ENCODE data around the gene USP6NL.
A peak's percentile ranks its signal among the peaks of the same experiment; 100 is the strongest.

Gene USP6NL

DNA sequence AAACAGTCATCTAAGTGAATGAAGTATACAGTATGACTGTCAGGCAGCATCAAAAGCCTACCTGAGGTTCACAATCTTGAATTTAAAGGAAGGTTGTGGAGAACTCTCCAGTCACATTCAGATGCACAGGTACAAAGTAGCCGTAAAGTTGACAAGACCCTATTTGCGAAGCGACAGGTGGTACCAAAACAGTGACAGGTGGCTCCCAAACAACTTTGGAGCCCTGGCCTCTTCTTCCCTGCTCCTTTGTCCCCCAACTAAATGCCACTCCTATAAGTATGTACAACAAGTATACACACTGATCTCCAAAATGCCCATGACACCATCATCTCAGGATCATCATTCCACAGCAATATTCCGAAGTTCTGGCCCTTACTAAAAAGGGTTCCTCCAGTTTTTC is 53.5 kb downstream of the USP6NL start:
- no peaks in the 10 kb centered on the region for H3K9me3 ChIP-seq (ENCODE audit: control insufficient read depth in 1 of 2, low read length in 2 of 2)
- no peak overlapping the region for H3K4me3 ChIP-seq (ENCODE audit: low read depth in 1 of 2, low read length in 2 of 2)
- H3K4me1 ChIP-seq (ENCODE audit: control insufficient read depth in 1 of 2, insufficient read depth in 2 of 2, low read length in 2 of 2), result peaks cover 4 to 19% of the 10 kb centered on the region in 2 donors
- H3K27ac ChIP-seq (ENCODE audit: low read depth, low read length), result no peak overlapping the region
- H3K9ac ChIP-seq (ENCODE audit: low read depth in 1 of 2, low read length in 2 of 2), result no peak overlapping the region
- H3K27me3 ChIP-seq (ENCODE audit: control insufficient read depth in 1 of 2, insufficient read depth in 2 of 2, low read length in 2 of 2), result no peaks in the 10 kb centered on the region
- no peaks in the 10 kb centered on the region for H3K36me3 ChIP-seq (ENCODE audit: control insufficient read depth in 1 of 2, insufficient read depth in 2 of 2, low read length in 2 of 2)

DNA sequence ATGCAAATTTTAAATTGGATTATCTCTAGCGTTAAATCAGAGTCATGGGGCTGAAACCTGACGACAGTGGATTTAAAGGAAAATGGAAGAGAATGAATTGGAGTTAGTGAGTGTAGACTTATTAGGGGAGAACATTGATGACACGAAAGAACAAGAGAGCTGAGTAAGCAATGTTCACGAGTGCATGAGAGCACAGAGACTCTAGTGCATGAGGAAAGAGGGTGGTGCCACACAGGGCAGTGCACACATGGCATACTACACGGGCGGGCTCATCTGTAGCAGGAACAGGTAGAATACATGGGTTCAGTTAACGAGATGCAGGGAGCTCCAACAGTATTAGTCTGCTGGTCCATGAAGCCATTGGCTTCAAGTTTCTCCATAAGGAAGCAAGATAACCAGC is 53.9 kb downstream of the USP6NL start:
- no peak overlapping the region for H3K9ac ChIP-seq (ENCODE audit: low read depth in 1 of 2, low read length in 2 of 2)
- H3K36me3 ChIP-seq (ENCODE audit: control insufficient read depth in 1 of 2, insufficient read depth in 2 of 2, low read length in 2 of 2), result no peaks in the 10 kb centered on the region
- peaks cover 4 to 21% of the 10 kb centered on the region in 2 donors for H3K4me1 ChIP-seq (ENCODE audit: control insufficient read depth in 1 of 2, insufficient read depth in 2 of 2, low read length in 2 of 2)
- no peak overlapping the region for H3K4me3 ChIP-seq (ENCODE audit: low read depth in 1 of 2, low read length in 2 of 2)
- H3K27ac ChIP-seq (ENCODE audit: low read depth, low read length), result no peak overlapping the region
- no peaks in the 10 kb centered on the region for H3K9me3 ChIP-seq (ENCODE audit: control insufficient read depth in 1 of 2, low read length in 2 of 2)
- H3K27me3 ChIP-seq (ENCODE audit: control insufficient read depth in 1 of 2, insufficient read depth in 2 of 2, low read length in 2 of 2), result no peaks in the 10 kb centered on the region

DNA sequence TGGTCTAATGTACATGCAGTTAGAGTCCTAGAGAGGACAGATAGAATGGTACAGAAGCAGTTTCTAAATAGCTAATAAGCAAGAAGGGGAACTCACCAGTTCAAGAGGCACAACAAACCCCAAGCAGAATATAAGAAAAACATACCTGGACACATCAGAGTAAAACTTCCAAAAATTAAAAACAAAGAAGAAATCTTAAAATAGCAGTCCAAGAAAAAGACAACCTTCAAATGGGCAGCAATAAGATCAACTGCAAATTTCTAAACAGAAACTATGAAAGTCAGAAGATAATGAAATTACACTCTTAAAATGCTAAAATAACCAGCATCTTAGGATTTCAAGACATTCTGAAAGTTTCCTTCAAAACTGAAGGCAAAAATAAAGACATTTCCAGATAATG is 55.9 kb downstream of the USP6NL start:
- peaks cover 10 to 29% of the 10 kb centered on the region in 2 donors for H3K4me1 ChIP-seq (ENCODE audit: control insufficient read depth in 1 of 2, insufficient read depth in 2 of 2, low read length in 2 of 2)
- no peaks in the 10 kb centered on the region for H3K27me3 ChIP-seq (ENCODE audit: control insufficient read depth in 1 of 2, insufficient read depth in 2 of 2, low read length in 2 of 2)
- no peak overlapping the region for H3K27ac ChIP-seq (ENCODE audit: low read depth, low read length)
- H3K9ac ChIP-seq (ENCODE audit: low read depth in 1 of 2, low read length in 2 of 2), result no peak overlapping the region
- H3K4me3 ChIP-seq (ENCODE audit: low read depth in 1 of 2, low read length in 2 of 2), result no peak overlapping the region
- no peaks in the 10 kb centered on the region for H3K36me3 ChIP-seq (ENCODE audit: control insufficient read depth in 1 of 2, insufficient read depth in 2 of 2, low read length in 2 of 2)
- no peaks in the 10 kb centered on the region for H3K9me3 ChIP-seq (ENCODE audit: control insufficient read depth in 1 of 2, low read length in 2 of 2)

DNA sequence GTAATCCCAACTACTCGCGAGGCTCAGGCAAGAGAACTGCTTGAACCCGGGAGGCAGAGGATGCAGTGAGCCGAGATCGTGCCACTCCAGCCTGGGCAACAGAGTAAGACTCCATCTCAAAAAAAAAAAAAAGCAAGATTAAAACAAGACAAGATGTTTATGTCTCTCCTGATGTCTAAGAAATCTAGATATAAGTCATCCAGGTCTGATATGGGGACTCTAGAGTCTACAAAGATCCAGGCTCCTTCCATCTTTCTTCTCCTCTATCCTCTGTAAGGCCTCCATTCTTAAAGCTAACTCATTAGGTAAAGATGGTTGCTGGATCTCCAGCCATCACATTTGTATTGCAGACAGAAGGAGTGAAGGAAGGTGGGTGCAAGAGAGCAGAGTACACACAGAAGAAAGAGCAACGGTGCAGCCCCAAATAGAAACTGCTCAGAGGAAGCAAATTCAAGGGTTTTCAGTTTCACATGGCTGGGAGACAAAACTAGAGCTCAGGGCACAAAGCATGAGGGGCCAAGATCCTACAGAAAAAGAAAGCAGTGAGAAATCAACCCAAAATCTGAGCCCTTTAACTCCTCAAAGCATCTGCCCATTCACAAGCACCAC is 57.6 kb downstream of the USP6NL start:
- no peak overlapping the region for H3K27ac ChIP-seq (ENCODE audit: low read depth, low read length)
- H3K9me3 ChIP-seq (ENCODE audit: control insufficient read depth in 1 of 2, low read length in 2 of 2), result no peaks in the 10 kb centered on the region
- peaks cover 7 to 28% of the 10 kb centered on the region in 2 donors for H3K4me1 ChIP-seq (ENCODE audit: control insufficient read depth in 1 of 2, insufficient read depth in 2 of 2, low read length in 2 of 2)
- no peak overlapping the region for H3K9ac ChIP-seq (ENCODE audit: low read depth in 1 of 2, low read length in 2 of 2)
- no peak overlapping the region for H3K4me3 ChIP-seq (ENCODE audit: low read depth in 1 of 2, low read length in 2 of 2)
- H3K36me3 ChIP-seq (ENCODE audit: control insufficient read depth in 1 of 2, insufficient read depth in 2 of 2, low read length in 2 of 2), result no peaks in the 10 kb centered on the region
- H3K27me3 ChIP-seq (ENCODE audit: control insufficient read depth in 1 of 2, insufficient read depth in 2 of 2, low read length in 2 of 2), result no peaks in the 10 kb centered on the region

DNA sequence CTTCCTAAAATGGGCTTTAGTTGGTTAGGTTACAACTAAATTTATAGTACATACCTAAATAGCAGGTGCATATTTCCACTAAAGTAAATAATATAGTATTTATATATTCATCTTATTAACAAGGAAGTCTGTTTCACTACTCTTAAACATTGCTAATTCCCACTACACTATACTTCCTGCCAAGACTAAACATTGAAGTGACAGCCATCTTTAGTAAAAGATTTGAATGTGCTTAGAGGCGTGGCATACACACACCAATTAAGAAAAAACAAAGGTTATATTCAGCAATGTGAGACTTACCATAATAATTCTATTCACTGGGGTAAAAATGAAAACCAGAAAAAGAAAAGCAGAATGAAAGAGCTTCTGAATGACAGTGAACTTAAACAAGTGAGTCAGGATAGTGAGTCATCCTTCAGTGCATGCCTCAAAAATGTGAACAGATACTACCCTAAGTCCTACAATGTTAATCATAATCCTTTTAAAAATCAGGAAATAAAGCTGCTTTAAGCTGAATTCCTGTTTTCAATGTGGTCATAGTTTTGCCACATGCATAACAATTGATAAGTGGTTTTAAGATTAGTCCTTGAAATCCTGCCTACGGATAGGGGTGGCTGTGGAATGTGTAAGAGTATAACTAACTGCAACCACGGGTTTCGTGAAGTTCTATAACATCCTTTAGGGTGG is 59.4 kb downstream of the USP6NL start:
- Histone ChIP-seq H3K9me3 (ENCODE audit: control insufficient read depth in 1 of 2, low read length in 2 of 2) (no peaks in the 10 kb centered on the region), H3K4me3 (ENCODE audit: low read depth in 1 of 2, low read length in 2 of 2) (no peak overlapping the region), H3K9ac (ENCODE audit: low read depth in 1 of 2, low read length in 2 of 2) (no peak overlapping the region), H3K4me1 (ENCODE audit: control insufficient read depth in 1 of 2, insufficient read depth in 2 of 2, low read length in 2 of 2) (peaks cover 7 to 28% of the 10 kb centered on the region in 2 donors), H3K36me3 (ENCODE audit: control insufficient read depth in 1 of 2, insufficient read depth in 2 of 2, low read length in 2 of 2) (no peaks in the 10 kb centered on the region), H3K27me3 (ENCODE audit: control insufficient read depth in 1 of 2, insufficient read depth in 2 of 2, low read length in 2 of 2) (no peaks in the 10 kb centered on the region), H3K27ac (ENCODE audit: low read depth, low read length) (no peak overlapping the region)

DNA sequence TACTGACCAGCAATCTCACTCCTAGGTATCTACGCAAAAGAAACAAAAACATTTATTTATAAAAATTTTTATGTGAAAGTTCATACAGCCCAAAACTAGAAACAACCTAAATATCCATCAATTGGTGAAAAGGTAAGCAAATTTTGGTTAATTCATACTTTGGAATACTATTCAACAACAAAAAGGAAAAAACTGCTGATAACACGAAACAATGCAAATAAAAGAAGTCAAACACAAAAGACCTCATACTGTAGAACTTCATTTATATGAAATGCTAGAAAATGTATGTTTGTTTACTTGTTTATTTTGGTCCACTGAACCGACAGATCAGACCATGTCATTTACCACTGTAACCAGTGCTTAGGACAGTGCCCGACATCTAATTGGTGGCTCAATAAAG is 60.3 kb downstream of the USP6NL start:
- Histone ChIP-seq H3K27me3 (ENCODE audit: control insufficient read depth in 1 of 2, insufficient read depth in 2 of 2, low read length in 2 of 2) (no peaks in the 10 kb centered on the region), H3K36me3 (ENCODE audit: control insufficient read depth in 1 of 2, insufficient read depth in 2 of 2, low read length in 2 of 2) (no peaks in the 10 kb centered on the region), H3K9me3 (ENCODE audit: control insufficient read depth in 1 of 2, low read length in 2 of 2) (no peaks in the 10 kb centered on the region), H3K9ac (ENCODE audit: low read depth in 1 of 2, low read length in 2 of 2) (no peak overlapping the region), H3K4me3 (ENCODE audit: low read depth in 1 of 2, low read length in 2 of 2) (no peak overlapping the region), H3K27ac (ENCODE audit: low read depth, low read length) (no peak overlapping the region), H3K4me1 (ENCODE audit: control insufficient read depth in 1 of 2, insufficient read depth in 2 of 2, low read length in 2 of 2) (peaks cover 10 to 23% of the 10 kb centered on the region in 2 donors)

DNA sequence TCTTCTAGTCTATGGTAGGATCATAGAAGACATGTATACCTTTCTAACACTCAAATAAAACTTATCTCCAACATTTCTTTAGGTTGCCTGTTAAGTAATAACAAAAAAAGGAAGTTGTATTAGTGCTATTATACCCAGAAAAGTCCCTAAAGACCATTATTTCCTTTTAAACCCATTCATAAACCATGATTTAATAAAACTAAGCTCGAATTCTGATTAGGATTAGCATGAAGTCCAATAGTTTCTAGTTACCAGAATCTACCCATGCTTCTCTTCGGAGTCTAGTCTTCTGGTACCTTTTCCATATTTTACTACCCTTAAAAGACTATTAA is 62.7 kb downstream of the USP6NL start:
- no peaks in the 10 kb centered on the region for H3K9me3 ChIP-seq (ENCODE audit: control insufficient read depth in 1 of 2, low read length in 2 of 2)
- H3K27me3 ChIP-seq (ENCODE audit: control insufficient read depth in 1 of 2, insufficient read depth in 2 of 2, low read length in 2 of 2), result no peaks in the 10 kb centered on the region

DNA sequence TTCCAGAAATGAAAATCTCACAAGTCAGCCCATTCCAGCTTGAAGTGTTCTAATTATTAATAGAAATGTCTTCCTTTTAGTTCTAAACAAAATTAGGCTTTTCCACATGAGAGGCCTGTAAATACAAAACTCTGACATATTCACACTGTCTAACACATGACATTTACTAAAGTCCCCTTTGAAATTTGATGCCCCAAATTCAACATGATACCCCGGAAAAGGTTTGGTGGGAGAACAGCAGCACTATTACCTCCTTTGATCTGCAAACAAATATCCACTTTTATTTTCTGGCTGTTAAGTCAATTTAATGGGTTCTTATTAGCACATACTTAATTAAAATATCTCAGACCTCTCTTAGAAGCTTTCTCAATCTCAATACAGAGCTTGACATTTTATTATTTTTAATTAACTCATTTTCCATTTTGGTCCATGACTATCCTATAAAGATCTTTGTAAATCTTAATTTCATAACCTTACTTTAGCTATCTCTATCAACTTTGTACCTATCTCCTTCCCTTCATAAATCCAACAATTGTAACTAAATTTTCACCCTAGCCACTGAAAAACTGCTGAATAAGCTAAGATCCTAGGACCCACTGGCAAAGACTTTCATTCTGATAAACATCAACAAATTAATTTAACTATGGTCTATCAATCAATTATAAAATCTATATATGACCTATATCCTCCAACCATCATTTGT is 63.2 kb downstream of the USP6NL start:
- no peak overlapping the region for H3K4me3 ChIP-seq (ENCODE audit: low read depth in 1 of 2, low read length in 2 of 2)
- no peaks in the 10 kb centered on the region for H3K9me3 ChIP-seq (ENCODE audit: control insufficient read depth in 1 of 2, low read length in 2 of 2)
- no peaks in the 10 kb centered on the region for H3K27me3 ChIP-seq (ENCODE audit: control insufficient read depth in 1 of 2, insufficient read depth in 2 of 2, low read length in 2 of 2)
- H3K9ac ChIP-seq (ENCODE audit: low read depth in 1 of 2, low read length in 2 of 2), result no peak overlapping the region
- H3K27ac ChIP-seq (ENCODE audit: low read depth, low read length), result no peak overlapping the region
- H3K4me1 ChIP-seq (ENCODE audit: control insufficient read depth in 1 of 2, insufficient read depth in 2 of 2, low read length in 2 of 2), result peaks cover 10 to 17% of the 10 kb centered on the region in 2 donors
- H3K36me3 ChIP-seq (ENCODE audit: control insufficient read depth in 1 of 2, insufficient read depth in 2 of 2, low read length in 2 of 2), result no peaks in the 10 kb centered on the region

More for the DNA sequence above, 62.7 kb downstream of the USP6NL start:
- Histone ChIP-seq H3K4me3 (ENCODE audit: low read depth in 1 of 2, low read length in 2 of 2) (no peak overlapping the region), H3K9ac (ENCODE audit: low read depth in 1 of 2, low read length in 2 of 2) (no peak overlapping the region), H3K27ac (ENCODE audit: low read depth, low read length) (no peak overlapping the region), H3K36me3 (ENCODE audit: control insufficient read depth in 1 of 2, insufficient read depth in 2 of 2, low read length in 2 of 2) (no peaks in the 10 kb centered on the region), H3K4me1 (ENCODE audit: control insufficient read depth in 1 of 2, insufficient read depth in 2 of 2, low read length in 2 of 2) (peaks cover 10 to 17% of the 10 kb centered on the region in 2 donors)

DNA sequence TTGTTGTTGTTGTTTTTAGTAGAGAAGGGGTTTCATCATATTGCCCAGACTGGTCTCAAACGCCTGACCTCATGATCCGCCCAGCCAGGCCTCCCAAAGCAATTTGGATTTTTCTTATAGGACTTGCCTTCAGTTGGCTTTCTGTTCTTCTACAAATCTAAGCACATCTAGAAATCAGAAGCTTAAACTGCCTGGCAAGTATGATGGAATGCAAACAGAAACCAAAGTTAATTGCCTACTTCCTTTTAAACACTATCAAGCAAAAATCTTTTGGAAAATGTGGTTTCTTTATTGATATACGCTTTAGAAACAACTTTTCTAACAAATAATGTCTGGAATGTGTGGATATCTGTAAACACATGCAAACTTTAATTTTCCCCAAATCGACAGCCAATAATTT is 64.9 kb downstream of the USP6NL start:
- peaks cover 3 to 9% of the 10 kb centered on the region in 2 donors for H3K4me1 ChIP-seq (ENCODE audit: control insufficient read depth in 1 of 2, insufficient read depth in 2 of 2, low read length in 2 of 2)
- H3K27ac ChIP-seq (ENCODE audit: low read depth, low read length), result peak overlapping the region; percentile 20
- H3K36me3 ChIP-seq (ENCODE audit: control insufficient read depth in 1 of 2, insufficient read depth in 2 of 2, low read length in 2 of 2), result no peaks in the 10 kb centered on the region
- H3K9ac ChIP-seq (ENCODE audit: low read depth in 1 of 2, low read length in 2 of 2), result no peak overlapping the region
- no peaks in the 10 kb centered on the region for H3K27me3 ChIP-seq (ENCODE audit: control insufficient read depth in 1 of 2, insufficient read depth in 2 of 2, low read length in 2 of 2)
- H3K9me3 ChIP-seq (ENCODE audit: control insufficient read depth in 1 of 2, low read length in 2 of 2), result no peaks in the 10 kb centered on the region
- no peak overlapping the region for H3K4me3 ChIP-seq (ENCODE audit: low read depth in 1 of 2, low read length in 2 of 2)

DNA sequence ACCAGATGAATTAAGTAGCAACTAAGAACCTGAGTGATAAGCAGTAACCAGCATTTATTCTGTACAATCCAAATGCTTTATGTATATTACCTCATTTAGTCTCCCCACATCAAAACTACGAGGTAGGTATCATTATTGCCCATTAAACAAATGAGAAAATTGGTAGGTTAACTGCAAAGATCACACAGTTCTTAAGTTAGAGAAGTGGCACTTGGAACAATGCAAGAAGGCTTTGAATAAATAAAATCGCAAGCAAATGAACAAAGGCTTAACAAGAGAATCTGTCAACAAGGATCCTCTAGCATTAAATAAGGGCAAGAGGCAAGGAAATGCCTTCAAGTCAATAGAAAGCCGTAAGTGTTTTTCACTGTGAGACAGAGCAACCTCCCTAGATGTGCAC is 70.2 kb downstream of the USP6NL start:
- Histone ChIP-seq H3K9ac (ENCODE audit: low read depth in 1 of 2, low read length in 2 of 2) (no peak overlapping the region), H3K36me3 (ENCODE audit: control insufficient read depth in 1 of 2, insufficient read depth in 2 of 2, low read length in 2 of 2) (no peaks in the 10 kb centered on the region), H3K27me3 (ENCODE audit: control insufficient read depth in 1 of 2, insufficient read depth in 2 of 2, low read length in 2 of 2) (no peaks in the 10 kb centered on the region), H3K27ac (ENCODE audit: low read depth, low read length) (no peak overlapping the region), H3K4me3 (ENCODE audit: low read depth in 1 of 2, low read length in 2 of 2) (no peak overlapping the region), H3K4me1 (ENCODE audit: control insufficient read depth in 1 of 2, insufficient read depth in 2 of 2, low read length in 2 of 2) (peaks cover 0 to under 1% of the 10 kb centered on the region in 2 donors), H3K9me3 (ENCODE audit: control insufficient read depth in 1 of 2, low read length in 2 of 2) (no peaks in the 10 kb centered on the region)
